ENCODE measurements around the gene LRP1B. TPM values are rescaled to one million over a fixed set of nuclear protein-coding genes. Genes with fewer than 3 reads are reported as not detected.

LRP1B gene
- total RNA-seq, 1 experiment from 2014 or later, result 0.52 TPM

GRCh38 chr2:141362311-141362710 is 768.5 kb downstream of the LRP1B start:
- no peaks in the 10 kb centered on the region for H3K36me3 Mint-ChIP-seq
- DNase-seq (ENCODE audit: low spot score) (no peak), ATAC-seq (no peak)
- H3K4me3 Mint-ChIP-seq, result no peak overlapping the region
- no peaks in the 10 kb centered on the region for H3K27me3 Mint-ChIP-seq (ENCODE audit: low read depth)
- POLR2A ChIA-PET, result no interaction called here
- no peak for TF ChIP-seq ATF3 (CRISPR knock-in tag; conservative IDR thresholded peaks at IDR 0.05)
- TF ChIP-seq HMGXB4 (CRISPR knock-in tag; IDR thresholded peaks at IDR 0.05), result no peak
- TF ChIP-seq STAT6 (CRISPR knock-in tag; conservative IDR thresholded peaks at IDR 0.05; ENCODE audit: low read depth), result no peak
- TF ChIP-seq RORB (CRISPR knock-in tag; IDR thresholded peaks at IDR 0.05), result no peak
- no peak for TF ChIP-seq ZNF396 (CRISPR knock-in tag; IDR thresholded peaks at IDR 0.05; ENCODE audit: borderline replicate concordance)
- H3K27ac Mint-ChIP-seq, result no peak overlapping the region
- CTCF ChIA-PET, result no interaction called here
- peaks cover 4% of the 10 kb centered on the region; the same call in 1 of the 2 replicates for H3K4me1 Mint-ChIP-seq
- 0 out of 2 replicates have a peak, but pooled peaks cover 5% of the 10 kb centered on the region for H3K9me3 Mint-ChIP-seq

- peaks cover 8% of the 10 kb centered on the region for H3K9me3 Mint-ChIP-seq
- ATAC-seq, result no peak
- TF ChIP-seq NR3C1 (CRISPR knock-in tag; conservative IDR thresholded peaks at IDR 0.05; ENCODE audit: low read depth) (no peak), HMGA2 (CRISPR knock-in tag; IDR thresholded peaks at IDR 0.05) (no peak), EMX1 (CRISPR knock-in tag; IDR thresholded peaks at IDR 0.05) (no peak), GRHL2 (CRISPR knock-in tag; IDR thresholded peaks at IDR 0.05; ENCODE audit: insufficient replicate concordance, severe bottlenecking) (no peak), CREB1 (CRISPR knock-in tag; IDR thresholded peaks at IDR 0.05) (no peak), ATF3 (CRISPR knock-in tag; conservative IDR thresholded peaks at IDR 0.05) (no peak), ETV6 (CRISPR knock-in tag; IDR thresholded peaks at IDR 0.05) (no peak), GTF2I (CRISPR knock-in tag; conservative IDR thresholded peaks at IDR 0.05) (no peak), E2F4 (CRISPR knock-in tag; IDR thresholded peaks at IDR 0.05; ENCODE audit: borderline replicate concordance, low read depth) (no peak), ZNF121 (CRISPR knock-in tag; IDR thresholded peaks at IDR 0.05) (no peak), FOXJ3 (CRISPR knock-in tag; IDR thresholded peaks at IDR 0.05; ENCODE audit: borderline replicate concordance) (no peak), TCF7 (CRISPR knock-in tag; IDR thresholded peaks at IDR 0.05; ENCODE audit: low read depth) (no peak), USF2 (CRISPR knock-in tag; IDR thresholded peaks at IDR 0.05) (no peak), STAT6 (CRISPR knock-in tag; conservative IDR thresholded peaks at IDR 0.05; ENCODE audit: low read depth) (no peak), PRRX2 (CRISPR knock-in tag; IDR thresholded peaks at IDR 0.05) (no peak), ATF2 (CRISPR knock-in tag; IDR thresholded peaks at IDR 0.05; ENCODE audit: borderline replicate concordance, low read depth) (no peak), TEAD1 (CRISPR knock-in tag; IDR thresholded peaks at IDR 0.05) (no peak), FOXK1 (CRISPR knock-in tag; IDR thresholded peaks at IDR 0.05) (no peak)
- no peaks in the 10 kb centered on the region for H3K27me3 Mint-ChIP-seq (ENCODE audit: low read depth)
- no peak for DNase-seq (ENCODE audit: low spot score)
- CTCF ChIA-PET, result no interaction called here
- no peaks in the 10 kb centered on the region for H3K36me3 Mint-ChIP-seq
- no peak overlapping the region for H3K4me3 Mint-ChIP-seq
- H3K4me1 Mint-ChIP-seq, result no peaks in the 10 kb centered on the region
- H3K27ac Mint-ChIP-seq, result no peak overlapping the region
- POLR2A ChIA-PET, result no interaction called here
These were observed 782.3 kb downstream of the LRP1B start for GRCh38 chr2:141348481-141348880.

All from WTC11 (cell line).